HG03196 (cell line): ENCODE data around the gene NDUFV1.
"Not testable (repeated sequence)": the region's sequence is repeated elsewhere in the genome, so short reads cannot be mapped to it uniquely, and the experiment has no call there.

ENCODE experiments used
- ATAC-seq: cut with Tn5 transposase; IDR thresholded peaks from one replicate; pipeline ENCODE4 v1.9.1; 2021; ENCODE audit not compliant: unreplicated experiment

NDUFV1 gene

DNA sequence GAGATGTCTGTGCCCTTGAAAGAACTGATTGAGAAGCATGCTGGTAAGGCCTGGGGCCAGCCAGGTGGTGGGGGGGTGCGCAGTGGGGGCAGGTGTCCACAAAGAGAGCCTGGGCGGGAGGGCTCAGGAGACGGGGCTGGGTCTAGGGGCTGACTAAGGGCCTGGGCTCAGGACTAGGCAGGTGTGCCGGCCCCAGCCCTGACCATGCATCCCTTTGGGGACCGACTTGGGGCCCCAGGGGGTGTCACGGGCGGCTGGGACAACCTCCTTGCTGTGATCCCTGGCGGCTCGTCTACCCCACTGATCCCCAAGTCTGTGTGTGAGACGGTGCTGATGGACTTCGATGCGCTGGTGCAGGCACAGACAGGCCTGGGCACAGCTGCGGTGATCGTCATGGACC is 4.4 kb downstream of the NDUFV1 start:
- no peak for ATAC-seq

- no peak for ATAC-seq
Measured at GRCh38 chr11:67611704-67612587, 5.2 kb downstream of the NDUFV1 start.

GRCh38 chr11:67612751-67613150 is 6.0 kb downstream of the NDUFV1 start:
- no peak for ATAC-seq

DNA sequence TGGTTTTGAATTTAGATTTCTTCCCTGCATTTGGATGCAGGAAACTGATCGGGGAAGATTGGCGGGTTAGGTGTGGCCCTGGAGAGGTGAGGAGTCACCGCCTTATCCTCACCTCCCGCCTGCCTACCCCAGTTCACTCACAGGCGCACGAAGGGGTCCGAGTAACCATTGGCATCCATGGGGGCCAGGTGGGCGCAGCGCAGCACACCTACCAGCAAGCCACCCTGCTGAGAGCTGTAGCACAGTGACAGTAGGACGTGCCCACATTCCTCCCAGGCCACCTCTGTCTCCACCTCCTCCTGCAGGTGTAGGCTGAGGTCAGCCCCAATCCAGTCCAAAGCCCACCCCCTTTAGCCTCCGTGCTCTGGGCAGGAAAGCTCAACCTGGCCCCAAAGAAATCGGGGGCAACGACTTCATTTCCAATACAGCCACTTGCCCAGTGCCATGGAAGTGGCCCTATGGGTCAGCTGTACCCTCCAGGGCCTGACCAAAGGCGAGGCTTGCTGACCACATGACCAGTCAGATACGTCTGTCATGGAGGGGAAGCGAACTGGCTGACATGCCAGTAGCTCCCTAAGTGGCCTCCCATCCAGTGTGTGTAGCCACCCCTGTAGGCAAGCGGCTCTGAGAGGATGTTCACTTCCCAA is 6.7 kb downstream of the NDUFV1 start:
- no peak for ATAC-seq

- ATAC-seq: peak; percentile 64
Measured at GRCh38 chr11:67613960-67614715, 7.4 kb downstream of the NDUFV1 start.

- ATAC-seq: no peak
Measured at GRCh38 chr11:67614730-67615714, 8.3 kb downstream of the NDUFV1 start.

GRCh38 chr11:67615728-67616430 is 9.1 kb downstream of the NDUFV1 start:
- no peak for ATAC-seq

DNA sequence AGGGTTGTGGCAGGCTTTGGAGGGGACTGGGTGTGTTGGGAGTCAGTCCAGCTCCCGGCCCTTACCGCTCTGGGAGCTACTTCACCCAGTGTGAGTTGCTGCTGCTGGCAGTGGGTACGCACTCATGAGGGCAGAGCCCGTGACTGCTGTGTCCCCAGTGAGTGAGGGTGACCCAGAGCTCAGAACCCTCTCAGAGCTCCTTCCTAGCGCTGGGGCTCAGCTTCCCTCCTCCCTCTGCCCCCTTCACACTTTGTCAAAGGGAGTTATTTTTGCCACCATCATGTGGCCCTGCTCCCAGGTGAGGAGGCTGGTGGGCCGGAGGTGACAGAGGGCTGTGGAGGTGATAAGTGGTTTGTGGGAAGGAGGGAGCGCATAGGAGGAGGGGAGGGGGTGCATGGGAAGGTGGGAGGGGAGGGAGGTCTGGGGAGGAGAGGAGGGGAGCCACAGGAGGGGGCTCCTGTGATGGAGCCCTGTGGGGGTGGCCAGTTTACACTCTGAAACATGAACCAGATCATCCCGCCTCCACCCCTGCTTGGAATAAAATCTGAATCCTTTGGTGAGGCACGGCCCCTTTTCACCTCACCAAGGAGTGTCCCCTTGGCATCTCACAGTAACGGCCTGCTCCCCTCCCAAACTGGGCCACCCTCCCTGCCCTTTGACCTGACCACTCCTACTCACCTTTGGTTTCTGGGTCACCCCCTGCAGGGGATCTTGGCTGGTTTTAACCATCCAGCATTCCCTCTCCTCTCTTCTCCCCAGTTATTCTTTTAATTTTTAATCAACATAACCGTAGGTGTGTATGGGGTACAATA is 9.9 kb downstream of the NDUFV1 start:
- ATAC-seq: no peak

DNA sequence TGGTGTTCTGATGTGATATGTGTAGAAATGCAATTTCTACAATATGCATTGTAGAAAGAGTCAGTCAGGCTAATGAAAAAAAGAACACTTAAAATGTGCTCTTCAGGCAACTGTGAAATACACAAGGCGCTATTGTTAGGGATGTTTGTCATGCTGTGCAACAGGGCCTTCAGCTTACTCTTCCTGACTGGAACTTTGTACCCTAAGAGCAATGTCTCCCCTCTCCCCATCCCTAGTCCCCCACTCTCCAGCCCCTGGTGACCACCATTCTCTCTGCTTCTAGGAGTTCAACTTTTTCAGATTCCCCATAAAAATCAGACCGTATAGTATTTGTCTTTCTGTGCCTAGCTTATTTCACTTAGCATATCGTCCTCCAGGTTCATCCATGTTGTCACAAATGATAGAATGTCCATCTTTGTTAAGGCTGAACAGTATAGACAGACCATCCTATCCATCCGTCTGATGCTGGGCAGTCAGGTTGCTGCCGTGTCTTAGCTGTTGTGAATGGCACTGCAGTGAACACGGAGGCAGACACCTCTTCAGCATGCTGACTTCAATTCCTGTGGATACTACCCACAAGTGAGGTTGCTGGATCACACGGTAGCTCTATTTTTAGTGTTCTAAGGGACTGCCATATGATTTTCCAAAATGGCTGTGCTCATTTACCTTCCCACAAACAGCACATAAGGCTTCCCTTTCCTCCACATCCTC is 10.7 kb downstream of the NDUFV1 start:
- ATAC-seq: no peak

- not testable (repeated sequence) for ATAC-seq
Measured at GRCh38 chr11:67618901-67619659, 12.3 kb downstream of the NDUFV1 start.

DNA sequence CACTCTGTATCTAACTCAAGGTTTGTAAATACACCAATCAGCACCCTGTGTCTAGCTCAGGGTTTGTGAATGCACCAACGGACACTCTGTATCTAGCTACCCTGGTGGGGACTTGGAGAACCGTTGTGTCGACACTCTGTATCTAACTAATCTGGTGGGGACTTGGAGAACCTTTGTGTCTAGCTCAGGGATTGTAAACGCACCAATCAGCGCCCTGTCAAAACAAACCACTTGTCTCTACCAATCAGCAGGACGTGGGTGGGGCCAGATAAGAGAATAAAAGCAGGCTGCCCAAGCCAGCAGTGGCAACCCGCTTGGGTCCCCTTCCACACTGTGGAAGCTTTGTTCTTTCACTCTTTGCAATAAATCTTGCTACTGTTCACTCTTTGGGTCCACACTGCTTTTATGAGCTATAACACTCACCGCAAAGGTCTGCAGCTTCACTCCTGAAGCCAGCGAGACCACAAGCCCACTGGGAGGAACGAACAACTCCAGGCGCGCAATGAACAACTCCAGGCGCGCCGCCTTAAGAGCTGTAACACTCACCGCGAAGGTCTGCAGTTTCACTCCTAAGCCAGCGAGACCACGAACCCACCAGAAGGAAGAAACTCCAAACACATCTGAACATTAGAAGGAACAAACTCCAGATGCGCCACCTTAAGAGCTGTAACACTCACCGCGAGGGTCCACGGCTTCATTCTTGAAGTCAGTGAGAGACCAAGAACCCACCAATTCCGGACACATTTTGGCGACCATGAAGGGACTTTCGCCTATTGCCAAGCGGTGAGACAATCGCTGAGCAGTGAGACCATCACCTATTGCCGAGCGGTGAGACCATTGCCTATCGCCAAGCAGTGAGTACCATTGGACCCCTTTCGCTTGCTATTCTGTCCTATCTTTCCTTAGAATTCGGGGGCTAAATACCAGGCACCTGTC is 13.2 kb downstream of the NDUFV1 start:
- ATAC-seq: not testable (repeated sequence)

GRCh38 chr11:67620621-67621020 is 13.9 kb downstream of the NDUFV1 start:
- ATAC-seq: not testable (repeated sequence)

DNA sequence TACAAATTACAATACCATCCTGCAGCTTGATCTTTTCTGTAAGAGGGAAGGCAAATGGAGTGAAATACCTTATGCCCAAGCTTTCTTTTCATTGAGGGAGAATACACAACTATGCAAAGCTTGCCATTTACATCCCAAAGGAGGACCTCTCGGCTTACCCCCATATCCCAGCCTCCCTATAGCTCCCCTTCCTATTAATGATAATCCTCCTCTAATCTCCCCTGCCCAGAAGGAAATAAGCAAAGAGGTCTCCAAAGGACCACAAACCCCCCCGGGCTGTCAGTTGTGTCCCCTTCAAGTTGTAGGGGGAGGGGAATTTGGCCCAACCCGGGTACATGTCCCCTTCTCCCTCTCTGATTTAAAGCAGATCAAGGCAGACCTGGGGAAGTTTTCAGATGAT is 15.2 kb downstream of the NDUFV1 start:
- not testable (repeated sequence) for ATAC-seq

- ATAC-seq: not testable (repeated sequence)
Measured at GRCh38 chr11:67622905-67623304, 16.2 kb downstream of the NDUFV1 start.

DNA sequence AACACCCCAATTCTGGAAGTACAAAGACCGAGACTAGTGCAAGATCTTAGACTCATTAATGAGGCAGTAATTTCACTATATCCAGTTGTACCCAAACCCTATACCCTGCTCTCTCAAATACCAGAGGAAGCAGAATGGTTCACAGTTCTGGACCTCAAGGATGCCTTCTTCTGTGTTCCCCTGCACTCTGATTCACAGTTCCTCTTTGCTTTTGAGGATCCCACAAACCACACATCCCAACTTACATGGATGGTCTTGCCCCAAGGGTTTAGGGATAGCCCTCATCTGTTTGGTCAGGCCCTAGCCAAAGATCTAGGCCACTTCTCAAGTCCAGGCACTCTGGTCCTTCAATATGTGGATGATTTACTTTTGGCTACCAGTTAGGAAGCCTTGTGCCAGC is 17.1 kb downstream of the NDUFV1 start:
- ATAC-seq: not testable (repeated sequence)

DNA sequence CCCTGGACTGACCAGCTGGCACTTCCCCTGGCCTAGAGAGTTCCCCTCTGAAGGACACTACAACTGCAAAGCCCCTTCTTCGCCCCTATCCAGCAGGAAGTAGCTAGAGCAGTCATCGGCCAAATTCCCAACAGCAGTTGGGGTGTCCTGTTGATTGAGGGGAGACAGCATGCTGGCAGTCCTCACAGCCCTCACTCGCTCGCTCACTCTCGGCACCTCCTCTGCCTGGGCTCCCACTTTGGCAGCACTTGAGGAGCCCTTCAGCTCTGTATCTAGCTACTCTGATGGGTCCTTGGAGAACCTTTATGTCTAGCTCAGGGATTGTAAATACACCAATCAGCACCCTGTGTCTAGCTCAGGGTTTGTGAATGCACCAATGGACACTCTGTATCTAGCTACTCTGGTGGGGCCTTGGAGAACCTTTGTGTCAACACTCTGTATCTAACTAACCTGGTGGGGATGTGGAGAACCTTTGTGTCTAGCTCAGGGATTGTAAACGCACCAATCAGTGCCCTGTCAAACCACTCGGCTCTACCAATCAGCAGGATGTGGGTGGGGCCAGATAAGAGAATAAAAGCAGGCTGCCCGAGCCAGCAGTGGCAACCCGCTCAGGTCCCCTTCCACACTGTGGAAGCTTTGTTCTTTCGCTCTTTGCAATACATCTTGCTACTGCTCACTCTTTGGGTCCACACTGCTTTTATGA is 19.5 kb downstream of the NDUFV1 start:
- not testable (repeated sequence) for ATAC-seq
